ENCODE measurements around the gene TKT.

DNA sequence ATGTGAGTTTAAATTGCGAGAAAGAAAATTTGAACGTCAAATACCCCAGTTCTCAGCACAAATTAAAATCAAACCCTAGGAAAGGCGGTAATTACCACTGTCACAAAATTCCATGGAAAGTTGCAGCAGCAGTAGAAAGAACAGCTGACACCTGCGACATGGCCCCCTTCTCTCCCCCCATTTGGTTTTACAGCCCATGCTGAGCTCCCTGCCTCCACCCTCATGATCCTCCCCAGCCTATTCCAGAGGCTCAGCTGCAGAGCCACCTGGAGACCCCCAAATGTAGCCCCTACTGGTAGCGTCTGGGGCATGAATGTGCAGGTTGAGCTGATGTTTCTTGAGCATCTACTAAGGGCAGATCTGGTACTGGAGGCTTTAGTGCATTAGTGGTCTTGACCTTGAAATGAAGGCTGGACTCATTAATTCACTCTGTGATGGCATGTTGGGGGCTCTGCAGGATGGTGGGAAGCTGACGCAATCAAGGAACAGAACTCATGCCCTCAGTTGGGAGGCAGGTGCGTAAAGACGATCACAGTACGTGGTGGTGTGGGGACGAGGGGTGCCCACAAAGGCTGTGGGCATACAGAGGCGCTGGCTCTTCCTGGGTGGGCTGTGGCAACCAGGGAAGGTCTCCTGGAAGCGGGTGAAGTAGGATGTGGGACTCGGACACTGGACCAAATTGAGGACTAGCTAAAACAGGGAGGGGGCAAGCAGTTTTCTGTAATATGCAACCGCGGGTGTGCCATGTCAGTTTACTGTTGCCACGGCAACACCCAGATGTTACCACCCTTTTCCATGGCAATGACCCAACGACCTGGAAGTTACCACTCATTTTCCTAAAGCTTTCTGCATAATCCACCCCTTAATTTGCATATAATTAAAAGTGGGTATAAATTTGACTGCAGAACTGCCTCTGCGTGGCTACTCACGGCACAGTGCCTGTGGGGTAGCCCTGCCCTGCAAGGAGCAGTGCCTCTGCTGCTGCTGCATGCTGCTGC is 55.0 kb downstream of the TKT start:
- TF ChIP-seq ARNT (IDR thresholded peaks at IDR 0.05) (no peak), LEF1 (IDR thresholded peaks at IDR 0.05; ENCODE audit: borderline replicate concordance) (no peak), BHLHE40 (IDR thresholded peaks at IDR 0.05; ENCODE audit: borderline replicate concordance) (no peak), ELF4 (IDR thresholded peaks at IDR 0.05) (no peak), SUZ12 (IDR thresholded peaks at IDR 0.05) (no peak)
- TF ChIP-seq, protein P1, sequence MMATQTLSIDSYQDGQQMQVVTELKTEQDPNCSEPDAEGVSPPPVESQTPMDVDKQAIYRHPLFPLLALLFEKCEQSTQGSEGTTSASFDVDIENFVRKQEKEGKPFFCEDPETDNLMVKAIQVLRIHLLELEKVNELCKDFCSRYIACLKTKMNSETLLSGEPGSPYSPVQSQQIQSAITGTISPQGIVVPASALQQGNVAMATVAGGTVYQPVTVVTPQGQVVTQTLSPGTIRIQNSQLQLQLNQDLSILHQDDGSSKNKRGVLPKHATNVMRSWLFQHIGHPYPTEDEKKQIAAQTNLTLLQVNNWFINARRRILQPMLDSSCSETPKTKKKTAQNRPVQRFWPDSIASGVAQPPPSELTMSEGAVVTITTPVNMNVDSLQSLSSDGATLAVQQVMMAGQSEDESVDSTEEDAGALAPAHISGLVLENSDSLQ (IDR thresholded peaks at IDR 0.05), result no peak
